ENCODE measurements around the gene SSTR3. TPM values are rescaled to one million over a fixed set of nuclear protein-coding genes. Genes with fewer than 3 reads are reported as not detected.
"Not testable (repeated sequence)": the region's sequence is repeated elsewhere in the genome, so short reads cannot be mapped to it uniquely, and the experiment has no call there.

Gene SSTR3
- total and polyA plus RNA-seq, 2 donors (not counting 1 experiment from before 2014, with no cell fraction given): not detected

DNA sequence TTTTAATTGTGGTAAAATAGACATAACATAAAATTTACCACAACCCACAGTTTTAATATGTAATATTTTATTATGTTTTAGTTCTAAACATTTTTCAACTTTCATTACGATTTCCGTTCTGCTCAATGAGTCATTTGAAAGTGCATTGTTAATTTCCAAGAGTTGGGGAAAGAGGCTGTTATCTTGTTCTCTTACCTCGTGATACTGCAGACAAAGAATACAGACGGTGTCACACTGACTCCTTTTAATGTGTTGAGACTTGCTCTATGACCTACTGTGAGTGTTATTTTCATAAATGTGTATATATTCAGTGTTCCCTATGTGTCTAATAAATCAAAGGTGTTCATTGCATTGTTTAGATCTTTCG lies 42.6 kb upstream of the SSTR3 start:
- H3K4me1 ChIP-seq (ENCODE audit: control insufficient read depth, extremely low read depth, insufficient read depth, low read length): no peaks in the 10 kb centered on the region
- no peaks in the 10 kb centered on the region for H4K20me1 ChIP-seq (ENCODE audit: control insufficient read depth, extremely low read depth, insufficient read depth, low read length)
- no peaks in the 10 kb centered on the region for H3K79me2 ChIP-seq (ENCODE audit: control insufficient read depth, insufficient read depth, low read length)
- H3K9ac ChIP-seq (ENCODE audit: insufficient read depth, low read length): no peak overlapping the region
- no peaks in the 10 kb centered on the region for H3K36me3 ChIP-seq (ENCODE audit: control insufficient read depth, insufficient read depth, low read length)
- H3K27ac ChIP-seq (ENCODE audit: insufficient read depth, low read length): no peak overlapping the region
- DNase-seq (ENCODE audit: low read depth in 2 of 2): peak in 1 of 2 donors; percentile 77
- H2AFZ ChIP-seq (ENCODE audit: low read length): no peak overlapping the region
- H3K27me3 ChIP-seq (ENCODE audit: control insufficient read depth, insufficient read depth, low read length): peaks cover 18% of the 10 kb centered on the region
- no peak for TF ChIP-seq EZH2 (IDR thresholded peaks at IDR 0.05; ENCODE audit: low read length, missing control alignments)
- TF ChIP-seq, protein P1, sequence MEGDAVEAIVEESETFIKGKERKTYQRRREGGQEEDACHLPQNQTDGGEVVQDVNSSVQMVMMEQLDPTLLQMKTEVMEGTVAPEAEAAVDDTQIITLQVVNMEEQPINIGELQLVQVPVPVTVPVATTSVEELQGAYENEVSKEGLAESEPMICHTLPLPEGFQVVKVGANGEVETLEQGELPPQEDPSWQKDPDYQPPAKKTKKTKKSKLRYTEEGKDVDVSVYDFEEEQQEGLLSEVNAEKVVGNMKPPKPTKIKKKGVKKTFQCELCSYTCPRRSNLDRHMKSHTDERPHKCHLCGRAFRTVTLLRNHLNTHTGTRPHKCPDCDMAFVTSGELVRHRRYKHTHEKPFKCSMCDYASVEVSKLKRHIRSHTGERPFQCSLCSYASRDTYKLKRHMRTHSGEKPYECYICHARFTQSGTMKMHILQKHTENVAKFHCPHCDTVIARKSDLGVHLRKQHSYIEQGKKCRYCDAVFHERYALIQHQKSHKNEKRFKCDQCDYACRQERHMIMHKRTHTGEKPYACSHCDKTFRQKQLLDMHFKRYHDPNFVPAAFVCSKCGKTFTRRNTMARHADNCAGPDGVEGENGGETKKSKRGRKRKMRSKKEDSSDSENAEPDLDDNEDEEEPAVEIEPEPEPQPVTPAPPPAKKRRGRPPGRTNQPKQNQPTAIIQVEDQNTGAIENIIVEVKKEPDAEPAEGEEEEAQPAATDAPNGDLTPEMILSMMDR (conservative IDR thresholded peaks at IDR 0.05 in 1 of 2, IDR thresholded peaks at IDR 0.05 in 1 of 2; ENCODE audit: low read depth in 1 of 2, low read length in 2 of 2): no peak
- no peak overlapping the region for H3K4me3 ChIP-seq (replicated peaks in 1 of 4; ENCODE audit: control extremely low read depth in 1 of 4, insufficient read depth in 1 of 4, low read depth in 3 of 4, low read length in 4 of 4)
- no peak overlapping the region for H3K4me2 ChIP-seq (ENCODE audit: extremely low read depth, insufficient read depth, low read length)
- no peaks in the 10 kb centered on the region for H3K9me3 ChIP-seq (ENCODE audit: control insufficient read depth, insufficient read depth, low read depth, low read length)

DNA sequence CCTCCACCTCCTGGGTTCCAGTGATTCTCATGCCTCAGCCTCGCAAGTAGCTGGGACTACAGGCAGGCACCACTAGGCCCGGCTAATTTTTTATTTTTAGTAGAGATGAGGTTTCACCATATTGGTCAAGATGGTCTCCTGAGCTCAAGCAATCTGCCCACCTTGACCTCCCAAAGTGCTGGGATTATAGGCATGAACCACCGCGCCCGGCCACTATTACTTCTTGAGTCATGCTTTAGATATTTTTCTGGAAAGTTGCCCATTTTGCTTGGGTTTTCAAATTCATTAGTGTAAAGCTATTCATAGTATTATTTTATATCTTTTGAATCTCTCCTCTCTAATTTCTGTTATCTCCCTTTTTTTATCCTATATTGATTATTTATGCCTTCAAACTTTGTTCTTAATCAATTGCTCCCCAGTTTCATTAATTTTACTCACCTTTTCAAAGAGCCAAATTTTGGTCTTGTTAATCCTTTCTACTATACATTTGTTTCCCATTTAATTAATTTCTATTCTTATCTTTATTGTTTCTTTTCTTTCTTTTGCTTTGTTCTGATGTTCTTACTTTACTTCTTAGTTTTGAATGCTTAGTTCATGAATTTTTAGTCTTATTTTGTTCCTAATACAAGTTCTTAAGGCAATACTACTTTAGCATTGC lies 42.1 kb upstream of the SSTR3 start:
- no peaks in the 10 kb centered on the region for H4K20me1 ChIP-seq (ENCODE audit: control insufficient read depth, extremely low read depth, insufficient read depth, low read length)
- no peaks in the 10 kb centered on the region for H3K36me3 ChIP-seq (ENCODE audit: control insufficient read depth, insufficient read depth, low read length)
- H3K27ac ChIP-seq (ENCODE audit: insufficient read depth, low read length): no peak overlapping the region
- no peaks in the 10 kb centered on the region for H3K9me3 ChIP-seq (ENCODE audit: control insufficient read depth, insufficient read depth, low read depth, low read length)
- H3K4me3 ChIP-seq (replicated peaks in 1 of 4; ENCODE audit: control extremely low read depth in 1 of 4, insufficient read depth in 1 of 4, low read depth in 3 of 4, low read length in 4 of 4): no peak overlapping the region
- H2AFZ ChIP-seq (ENCODE audit: low read length): no peak overlapping the region
- H3K27me3 ChIP-seq (ENCODE audit: control insufficient read depth, insufficient read depth, low read length): peaks cover 14% of the 10 kb centered on the region
- H3K9ac ChIP-seq (ENCODE audit: insufficient read depth, low read length): no peak overlapping the region
- no peaks in the 10 kb centered on the region for H3K4me1 ChIP-seq (ENCODE audit: control insufficient read depth, extremely low read depth, insufficient read depth, low read length)
- DNase-seq (ENCODE audit: low read depth in 2 of 2): peak; percentile 78 to 83
- H3K79me2 ChIP-seq (ENCODE audit: control insufficient read depth, insufficient read depth, low read length): no peaks in the 10 kb centered on the region
- no peak for TF ChIP-seq EZH2 (IDR thresholded peaks at IDR 0.05; ENCODE audit: low read length, missing control alignments)
- TF ChIP-seq, protein P1 (conservative IDR thresholded peaks at IDR 0.05 in 1 of 2, IDR thresholded peaks at IDR 0.05 in 1 of 2; ENCODE audit: low read depth in 1 of 2, low read length in 2 of 2): no peak
- no peak overlapping the region for H3K4me2 ChIP-seq (ENCODE audit: extremely low read depth, insufficient read depth, low read length)

DNA sequence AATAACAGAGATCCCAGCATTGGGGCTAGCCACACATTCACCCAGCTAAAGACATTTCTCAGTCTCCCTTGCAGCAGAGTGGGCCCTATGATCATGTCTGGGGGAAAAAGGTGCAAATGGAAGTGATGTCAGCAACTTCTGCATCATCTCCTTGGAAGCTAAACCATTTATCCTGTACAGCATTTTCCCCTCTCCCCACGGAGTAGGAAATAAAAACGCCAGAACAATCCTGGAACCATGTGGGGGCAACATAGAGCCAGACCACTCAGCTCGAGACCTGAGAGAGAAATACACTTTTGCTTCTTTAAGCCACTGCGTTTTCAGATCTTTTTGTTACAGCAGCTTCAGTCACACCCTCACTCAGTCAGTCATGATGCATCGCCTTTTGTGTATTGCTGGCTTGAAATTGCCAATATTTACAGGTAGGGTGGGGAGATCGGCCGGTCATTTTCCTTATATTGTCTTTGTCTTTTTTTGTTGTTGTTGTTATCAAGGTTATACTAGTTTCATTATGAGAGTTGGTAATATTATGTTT lies 40.9 kb upstream of the SSTR3 start:
- no peak for TF ChIP-seq EZH2 (IDR thresholded peaks at IDR 0.05; ENCODE audit: low read length, missing control alignments)
- TF ChIP-seq, protein P1 (conservative IDR thresholded peaks at IDR 0.05 in 1 of 2, IDR thresholded peaks at IDR 0.05 in 1 of 2; ENCODE audit: low read depth in 1 of 2, low read length in 2 of 2): peak in 1 of 2 donors; percentile 25
- Histone ChIP-seq H3K4me3 (replicated peaks in 1 of 4; ENCODE audit: control extremely low read depth in 1 of 4, insufficient read depth in 1 of 4, low read depth in 3 of 4, low read length in 4 of 4) (no peak overlapping the region), H3K9me3 (ENCODE audit: control insufficient read depth, insufficient read depth, low read depth, low read length) (no peaks in the 10 kb centered on the region), H3K4me2 (ENCODE audit: extremely low read depth, insufficient read depth, low read length) (no peak overlapping the region), H4K20me1 (ENCODE audit: control insufficient read depth, extremely low read depth, insufficient read depth, low read length) (no peaks in the 10 kb centered on the region), H3K27ac (ENCODE audit: insufficient read depth, low read length) (no peak overlapping the region), H3K9ac (ENCODE audit: insufficient read depth, low read length) (no peak overlapping the region), H3K27me3 (ENCODE audit: control insufficient read depth, insufficient read depth, low read length) (peaks cover 4% of the 10 kb centered on the region), H3K79me2 (ENCODE audit: control insufficient read depth, insufficient read depth, low read length) (no peaks in the 10 kb centered on the region), H3K4me1 (ENCODE audit: control insufficient read depth, extremely low read depth, insufficient read depth, low read length) (no peaks in the 10 kb centered on the region), H3K36me3 (ENCODE audit: control insufficient read depth, insufficient read depth, low read length) (no peaks in the 10 kb centered on the region), H2AFZ (ENCODE audit: low read length) (no peak overlapping the region)
- peak in 1 of 2 donors; percentile 40 for DNase-seq (ENCODE audit: low read depth in 2 of 2)

DNA sequence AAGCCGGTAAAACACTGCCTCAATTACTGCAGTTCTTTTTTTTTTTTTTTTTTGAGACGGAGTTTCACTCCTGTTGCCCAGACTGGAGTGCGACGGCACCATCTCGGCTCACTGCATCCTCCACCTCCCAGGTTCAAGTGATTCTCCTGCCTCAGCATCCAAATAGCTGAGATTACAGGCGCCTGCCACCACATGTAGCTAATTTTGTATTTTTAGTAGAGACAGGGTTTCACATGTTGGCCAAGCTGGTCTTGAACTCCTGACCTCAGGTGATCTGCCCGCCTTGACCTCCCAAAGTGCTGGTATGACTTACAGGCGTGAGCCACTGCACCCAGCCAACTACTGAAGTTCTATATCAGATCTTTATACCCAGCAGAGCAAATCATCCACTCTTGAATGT lies 39.6 kb upstream of the SSTR3 start:
- not testable (repeated sequence) for H3K4me3 ChIP-seq (replicated peaks in 1 of 4; ENCODE audit: control extremely low read depth in 1 of 4, insufficient read depth in 1 of 4, low read depth in 3 of 4, low read length in 4 of 4); H3K27ac ChIP-seq (ENCODE audit: insufficient read depth, low read length); DNase-seq (ENCODE audit: low read depth in 2 of 2); H3K9me3 ChIP-seq (ENCODE audit: control insufficient read depth, insufficient read depth, low read depth, low read length); H3K27me3 ChIP-seq (ENCODE audit: control insufficient read depth, insufficient read depth, low read length); H4K20me1 ChIP-seq (ENCODE audit: control insufficient read depth, extremely low read depth, insufficient read depth, low read length); H3K4me1 ChIP-seq (ENCODE audit: control insufficient read depth, extremely low read depth, insufficient read depth, low read length); H3K9ac ChIP-seq (ENCODE audit: insufficient read depth, low read length); H3K4me2 ChIP-seq (ENCODE audit: extremely low read depth, insufficient read depth, low read length); H3K36me3 ChIP-seq (ENCODE audit: control insufficient read depth, insufficient read depth, low read length); H2AFZ ChIP-seq (ENCODE audit: low read length); H3K79me2 ChIP-seq (ENCODE audit: control insufficient read depth, insufficient read depth, low read length)
